ENCODE results near the gene MC4R.

Gene MC4R

DNA sequence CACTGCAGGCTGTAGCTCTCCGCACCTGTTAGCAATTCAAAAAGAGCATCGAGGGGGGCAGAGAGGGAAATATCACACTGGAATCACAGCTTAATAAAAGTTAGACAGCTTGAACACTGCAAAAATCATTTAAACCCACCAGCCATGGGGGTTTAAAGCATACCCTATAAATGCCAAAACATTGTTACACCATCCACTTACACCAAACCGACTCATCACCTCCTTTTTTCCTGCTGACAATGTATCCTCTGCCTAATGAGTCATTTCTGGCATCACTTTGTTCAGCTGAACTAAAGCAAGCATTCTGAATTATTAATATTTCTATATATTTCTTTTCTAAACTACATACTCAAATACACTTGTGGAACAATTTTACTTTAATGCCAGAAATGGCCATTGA, 21.6 kb downstream of the MC4R start:
- Histone ChIP-seq H3K36me3 (ENCODE audit: low read length) (no peaks in the 10 kb centered on the region), H3K79me2 (ENCODE audit: insufficient read depth, low read length) (no peaks in the 10 kb centered on the region), H3K9me2 (replicated peaks; ENCODE audit: insufficient read depth, low read length) (no peaks in the 10 kb centered on the region), H3F3A (ENCODE audit: insufficient read depth) (no peaks in the 10 kb centered on the region), H3K27ac (ENCODE audit: low read depth, low read length) (no peak overlapping the region), H3K4me3 (ENCODE audit: insufficient read depth, low read length, poor library complexity, severe bottlenecking) (no peak overlapping the region), H2AFZ (ENCODE audit: low read depth, low read length, severe bottlenecking) (no peak overlapping the region), H3K4me2 (ENCODE audit: low read depth, low read length, poor library complexity, severe bottlenecking) (no peak overlapping the region), H3K9ac (ENCODE audit: low read length) (no peak overlapping the region), H3K27me3 (ENCODE audit: low read length) (no peaks in the 10 kb centered on the region), H4K20me1 (ENCODE audit: low read depth, low read length) (no peaks in the 10 kb centered on the region), H3K9me3 (ENCODE audit: insufficient read depth, low read length) (no peaks in the 10 kb centered on the region)
- TF ChIP-seq, protein P1, sequence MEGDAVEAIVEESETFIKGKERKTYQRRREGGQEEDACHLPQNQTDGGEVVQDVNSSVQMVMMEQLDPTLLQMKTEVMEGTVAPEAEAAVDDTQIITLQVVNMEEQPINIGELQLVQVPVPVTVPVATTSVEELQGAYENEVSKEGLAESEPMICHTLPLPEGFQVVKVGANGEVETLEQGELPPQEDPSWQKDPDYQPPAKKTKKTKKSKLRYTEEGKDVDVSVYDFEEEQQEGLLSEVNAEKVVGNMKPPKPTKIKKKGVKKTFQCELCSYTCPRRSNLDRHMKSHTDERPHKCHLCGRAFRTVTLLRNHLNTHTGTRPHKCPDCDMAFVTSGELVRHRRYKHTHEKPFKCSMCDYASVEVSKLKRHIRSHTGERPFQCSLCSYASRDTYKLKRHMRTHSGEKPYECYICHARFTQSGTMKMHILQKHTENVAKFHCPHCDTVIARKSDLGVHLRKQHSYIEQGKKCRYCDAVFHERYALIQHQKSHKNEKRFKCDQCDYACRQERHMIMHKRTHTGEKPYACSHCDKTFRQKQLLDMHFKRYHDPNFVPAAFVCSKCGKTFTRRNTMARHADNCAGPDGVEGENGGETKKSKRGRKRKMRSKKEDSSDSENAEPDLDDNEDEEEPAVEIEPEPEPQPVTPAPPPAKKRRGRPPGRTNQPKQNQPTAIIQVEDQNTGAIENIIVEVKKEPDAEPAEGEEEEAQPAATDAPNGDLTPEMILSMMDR (IDR thresholded peaks at IDR 0.05; ENCODE audit: insufficient read depth, low read length, poor library complexity, severe bottlenecking), result no peak
- no peak for TF ChIP-seq EZH2phosphoT487 (conservative IDR thresholded peaks at IDR 0.05; ENCODE audit: low read length)

DNA sequence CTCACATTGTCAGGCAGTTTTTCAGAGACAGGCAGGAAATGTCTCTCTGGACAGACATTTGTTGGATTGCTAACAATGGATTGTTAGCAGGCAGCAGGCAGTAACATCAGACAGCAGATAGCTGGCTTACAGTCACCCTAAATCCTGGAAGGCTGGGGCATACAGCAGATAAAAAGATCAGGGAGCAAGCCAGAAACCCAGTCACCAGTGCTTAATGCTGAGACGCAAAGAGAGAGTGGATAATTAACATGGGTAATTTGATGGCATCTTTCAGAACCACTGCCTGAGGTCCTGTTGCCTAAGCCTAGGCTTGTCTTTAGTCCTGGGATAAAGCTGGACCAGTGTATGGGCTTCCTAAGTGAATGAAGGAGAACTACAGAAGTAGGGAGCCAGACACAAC, 22.4 kb downstream of the MC4R start:
- H3K4me2 ChIP-seq (ENCODE audit: low read depth, low read length, poor library complexity, severe bottlenecking), result no peak overlapping the region
- TF ChIP-seq, protein P1 (IDR thresholded peaks at IDR 0.05; ENCODE audit: insufficient read depth, low read length, poor library complexity, severe bottlenecking), result no peak
- TF ChIP-seq EZH2phosphoT487 (conservative IDR thresholded peaks at IDR 0.05; ENCODE audit: low read length), result no peak

DNA sequence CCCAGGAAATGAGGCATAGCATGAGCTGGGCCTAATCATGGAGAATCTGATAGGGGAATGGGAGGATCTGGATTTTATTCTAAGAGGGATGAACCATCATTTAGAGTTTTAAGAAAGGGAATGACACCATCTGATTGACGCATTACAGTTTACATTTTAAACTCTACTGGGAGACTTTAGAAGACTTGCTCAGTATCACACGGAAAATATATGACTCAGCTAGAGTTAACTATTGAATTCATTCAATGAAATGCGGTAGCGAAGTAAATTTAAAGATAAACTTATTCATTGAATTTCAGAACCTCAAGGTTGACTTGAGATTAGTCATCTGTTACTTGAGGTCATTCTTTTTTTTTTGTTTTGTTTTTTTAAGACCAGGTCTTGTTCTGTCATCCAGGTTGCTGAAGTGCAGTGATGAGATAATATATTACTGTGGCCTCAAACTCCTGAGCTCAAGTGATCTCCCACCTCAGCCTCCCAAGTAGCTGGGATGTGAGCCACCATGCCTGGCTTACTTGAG, 25.0 kb downstream of the MC4R start:
- no peak overlapping the region for H3K27ac ChIP-seq (ENCODE audit: low read depth, low read length)
- H3K36me3 ChIP-seq (ENCODE audit: low read length), result no peaks in the 10 kb centered on the region
- H3K4me2 ChIP-seq (ENCODE audit: low read depth, low read length, poor library complexity, severe bottlenecking), result no peak overlapping the region
- H3K9me2 ChIP-seq (replicated peaks; ENCODE audit: insufficient read depth, low read length), result no peaks in the 10 kb centered on the region
- no peaks in the 10 kb centered on the region for H3F3A ChIP-seq (ENCODE audit: insufficient read depth)
- no peak overlapping the region for H3K9ac ChIP-seq (ENCODE audit: low read length)
- H3K9me3 ChIP-seq (ENCODE audit: insufficient read depth, low read length), result no peaks in the 10 kb centered on the region
- H3K4me3 ChIP-seq (ENCODE audit: insufficient read depth, low read length, poor library complexity, severe bottlenecking), result no peak overlapping the region
- no peak overlapping the region for H2AFZ ChIP-seq (ENCODE audit: low read depth, low read length, severe bottlenecking)
- H3K27me3 ChIP-seq (ENCODE audit: low read length), result no peaks in the 10 kb centered on the region
- H3K79me2 ChIP-seq (ENCODE audit: insufficient read depth, low read length), result no peaks in the 10 kb centered on the region
- no peak for TF ChIP-seq EZH2phosphoT487 (conservative IDR thresholded peaks at IDR 0.05; ENCODE audit: low read length)
- TF ChIP-seq, protein P1 (IDR thresholded peaks at IDR 0.05; ENCODE audit: insufficient read depth, low read length, poor library complexity, severe bottlenecking), result no peak
- no peaks in the 10 kb centered on the region for H4K20me1 ChIP-seq (ENCODE audit: low read depth, low read length)

More for the DNA sequence above, 22.4 kb downstream of the MC4R start:
- Histone ChIP-seq H3K27me3 (ENCODE audit: low read length) (no peaks in the 10 kb centered on the region), H3F3A (ENCODE audit: insufficient read depth) (no peaks in the 10 kb centered on the region), H4K20me1 (ENCODE audit: low read depth, low read length) (no peaks in the 10 kb centered on the region), H2AFZ (ENCODE audit: low read depth, low read length, severe bottlenecking) (no peak overlapping the region), H3K4me3 (ENCODE audit: insufficient read depth, low read length, poor library complexity, severe bottlenecking) (no peak overlapping the region), H3K27ac (ENCODE audit: low read depth, low read length) (no peak overlapping the region), H3K9ac (ENCODE audit: low read length) (no peak overlapping the region), H3K9me2 (replicated peaks; ENCODE audit: insufficient read depth, low read length) (no peaks in the 10 kb centered on the region), H3K79me2 (ENCODE audit: insufficient read depth, low read length) (no peaks in the 10 kb centered on the region), H3K9me3 (ENCODE audit: insufficient read depth, low read length) (no peaks in the 10 kb centered on the region), H3K36me3 (ENCODE audit: low read length) (no peaks in the 10 kb centered on the region)
